ENCODE results near the gene APOA4. TPM values are rescaled to one million over a fixed set of nuclear protein-coding genes. Genes with fewer than 3 reads are reported as not detected.

APOA4 gene
- total RNA-seq, 2 experiments from 2014 or later, result not detected

DNA sequence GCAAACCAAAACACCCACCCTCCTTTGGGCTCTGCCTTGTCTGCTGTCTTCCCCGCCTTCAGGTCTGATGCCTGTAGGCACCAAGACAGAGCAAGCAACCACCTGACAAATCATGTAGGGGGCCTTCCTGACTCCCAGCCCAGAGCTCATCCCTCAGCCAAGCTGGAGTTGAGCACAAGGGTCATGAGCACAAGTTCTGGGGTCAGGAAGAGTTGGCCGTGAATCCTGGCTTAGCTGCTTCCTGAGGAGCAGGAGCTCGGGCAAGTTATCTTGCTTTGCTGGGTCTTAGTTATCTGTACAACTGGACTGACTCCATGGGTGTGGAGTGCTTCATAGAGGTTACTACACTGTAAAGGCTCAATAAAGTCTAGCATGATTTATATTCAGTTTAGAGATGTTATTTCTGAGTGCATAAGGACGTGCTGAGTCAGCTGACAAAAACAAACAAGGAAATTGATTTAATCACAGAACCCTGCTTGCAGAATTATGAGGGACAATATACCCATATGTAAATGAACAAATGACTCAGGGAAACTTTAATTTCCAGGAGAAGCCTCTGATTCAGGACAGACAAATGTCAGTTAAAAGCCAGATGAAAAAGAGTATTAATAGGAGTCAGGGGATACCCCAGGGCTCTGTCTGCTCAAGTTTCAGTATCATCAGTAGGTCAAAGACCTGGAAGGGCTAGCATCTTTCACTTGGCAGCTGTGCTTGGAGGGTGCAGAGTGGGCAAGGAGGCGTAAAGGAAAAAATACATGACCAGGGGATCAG is 29.3 kb upstream of the APOA4 start:
- ChIA-PET CTCF (interaction anchor here (1.2 to 7.2 kb wide), 7 partner anchors 16 to 254 kb away, joined by 3 to 63 read pairs (median 8); partner anchors contain the start of genes APOA1 and APOA5), POLR2A (interaction anchor here (0.7 to 4.1 kb wide), 10 partner anchors 11 to 295 kb away, joined by 3 to 17 read pairs (median 3); partner anchors contain the start of genes APOA1, APOA5, BUD13 and PAFAH1B2)
- Mint-ChIP-seq H3K27ac (peak overlapping the region; percentile 87), H3K27me3 (no peaks in the 10 kb centered on the region), H3K36me3 (ENCODE audit: low read depth) (peaks cover 28% of the 10 kb centered on the region), H3K4me1 (ENCODE audit: low read depth) (peaks cover 58% of the 10 kb centered on the region), H3K4me3 (peak overlapping the region; percentile 44), H3K9me3 (peaks cover 3% of the 10 kb centered on the region)
- intact Hi-C loops (cut with micrococcal nuclease), result loop anchor here (5.0 kb wide), 1 partner anchor 75 kb away; no protein-coding TSS in a partner anchor
- DNase-seq (peak; percentile 24), ATAC-seq (peak; percentile 31)
- TF ChIP-seq, protein P1, sequence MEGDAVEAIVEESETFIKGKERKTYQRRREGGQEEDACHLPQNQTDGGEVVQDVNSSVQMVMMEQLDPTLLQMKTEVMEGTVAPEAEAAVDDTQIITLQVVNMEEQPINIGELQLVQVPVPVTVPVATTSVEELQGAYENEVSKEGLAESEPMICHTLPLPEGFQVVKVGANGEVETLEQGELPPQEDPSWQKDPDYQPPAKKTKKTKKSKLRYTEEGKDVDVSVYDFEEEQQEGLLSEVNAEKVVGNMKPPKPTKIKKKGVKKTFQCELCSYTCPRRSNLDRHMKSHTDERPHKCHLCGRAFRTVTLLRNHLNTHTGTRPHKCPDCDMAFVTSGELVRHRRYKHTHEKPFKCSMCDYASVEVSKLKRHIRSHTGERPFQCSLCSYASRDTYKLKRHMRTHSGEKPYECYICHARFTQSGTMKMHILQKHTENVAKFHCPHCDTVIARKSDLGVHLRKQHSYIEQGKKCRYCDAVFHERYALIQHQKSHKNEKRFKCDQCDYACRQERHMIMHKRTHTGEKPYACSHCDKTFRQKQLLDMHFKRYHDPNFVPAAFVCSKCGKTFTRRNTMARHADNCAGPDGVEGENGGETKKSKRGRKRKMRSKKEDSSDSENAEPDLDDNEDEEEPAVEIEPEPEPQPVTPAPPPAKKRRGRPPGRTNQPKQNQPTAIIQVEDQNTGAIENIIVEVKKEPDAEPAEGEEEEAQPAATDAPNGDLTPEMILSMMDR (IDR thresholded peaks at IDR 0.05), result no peak

DNA sequence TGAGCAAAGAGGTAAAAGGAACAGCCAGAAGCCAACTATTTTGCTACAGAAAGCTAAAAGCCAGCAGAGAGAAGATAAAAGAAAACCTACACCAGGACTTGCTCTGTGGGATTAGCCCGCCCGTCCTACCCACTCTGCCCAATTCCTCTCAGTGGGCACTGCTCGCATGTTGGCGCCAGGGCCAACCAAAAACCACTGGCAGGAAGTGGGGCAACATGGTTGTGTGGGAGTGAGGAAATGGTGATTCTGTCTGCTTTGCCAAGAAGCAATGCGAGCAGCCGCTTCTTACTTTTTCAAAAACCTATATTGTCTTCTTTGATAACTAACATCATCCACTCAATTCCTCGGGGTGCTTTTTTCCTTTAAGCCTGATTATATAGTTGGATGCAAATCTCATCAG is 28.5 kb upstream of the APOA4 start:
- POLR2A ChIA-PET, result interaction anchor here (0.6 to 4.1 kb wide), 3 partner anchors 14 to 75 kb away, joined by 3 to 17 read pairs (median 3); no protein-coding TSS in a partner anchor
- intact Hi-C loops (cut with micrococcal nuclease), result loop anchor here (5.0 kb wide), 1 partner anchor 74 kb away; no protein-coding TSS in a partner anchor
- Mint-ChIP-seq H3K9me3 (peaks cover 3% of the 10 kb centered on the region), H3K36me3 (ENCODE audit: low read depth) (peaks cover 27% of the 10 kb centered on the region), H3K27ac (peak overlapping the region; percentile 87), H3K27me3 (no peaks in the 10 kb centered on the region), H3K4me3 (peak overlapping the region; percentile 44), H3K4me1 (ENCODE audit: low read depth) (peaks cover 56% of the 10 kb centered on the region)
- CTCF ChIA-PET, result interaction anchor here (1.3 to 7.2 kb wide), 4 partner anchors 15 to 254 kb away, joined by 6 to 63 read pairs (median 20); partner anchors contain the start of genes APOA1 and APOA5
- TF ChIP-seq, protein P1 (IDR thresholded peaks at IDR 0.05), result no peak
- DNase-seq (peak; percentile 65), ATAC-seq (no peak)

DNA sequence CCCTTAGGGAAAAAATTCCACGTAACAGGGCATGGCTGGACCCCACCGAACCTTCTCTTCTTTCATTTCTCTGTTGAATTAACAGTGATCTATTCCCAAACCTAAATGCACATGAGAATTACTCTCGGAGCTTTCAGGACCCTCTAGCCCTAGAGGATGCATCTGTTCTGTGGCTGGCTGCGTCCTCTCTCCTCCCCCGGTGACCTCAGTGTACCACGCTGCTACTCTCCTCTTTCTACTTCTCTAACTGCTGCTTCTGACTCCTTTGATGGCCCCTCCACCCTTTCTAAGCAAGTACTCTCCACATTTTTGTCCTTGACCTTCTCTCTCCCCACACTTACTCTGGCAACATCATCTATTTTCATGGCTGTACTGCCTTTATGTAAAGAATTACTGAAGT is 26.4 kb upstream of the APOA4 start:
- CTCF ChIA-PET, result interaction anchor here (1.1 to 7.2 kb wide), 2 partner anchors 13 to 257 kb away, joined by 3 to 63 read pairs; partner anchors contain the start of gene APOA1
- Mint-ChIP-seq H3K9me3 (peaks cover 3% of the 10 kb centered on the region), H3K27ac (no peak overlapping the region), H3K4me3 (no peak overlapping the region), H3K36me3 (ENCODE audit: low read depth) (peaks cover 29% of the 10 kb centered on the region), H3K27me3 (no peaks in the 10 kb centered on the region), H3K4me1 (ENCODE audit: low read depth) (peaks cover 41% of the 10 kb centered on the region)
- POLR2A ChIA-PET, result interaction anchor here (1.7 kb wide), 1 partner anchor 11 kb away, joined by 3 read pairs; no protein-coding TSS in a partner anchor
- no peak for DNase-seq
- intact Hi-C loops (cut with micrococcal nuclease), result no loop called here
- TF ChIP-seq, protein P1 (IDR thresholded peaks at IDR 0.05), result no peak
- ATAC-seq, result no peak

DNA sequence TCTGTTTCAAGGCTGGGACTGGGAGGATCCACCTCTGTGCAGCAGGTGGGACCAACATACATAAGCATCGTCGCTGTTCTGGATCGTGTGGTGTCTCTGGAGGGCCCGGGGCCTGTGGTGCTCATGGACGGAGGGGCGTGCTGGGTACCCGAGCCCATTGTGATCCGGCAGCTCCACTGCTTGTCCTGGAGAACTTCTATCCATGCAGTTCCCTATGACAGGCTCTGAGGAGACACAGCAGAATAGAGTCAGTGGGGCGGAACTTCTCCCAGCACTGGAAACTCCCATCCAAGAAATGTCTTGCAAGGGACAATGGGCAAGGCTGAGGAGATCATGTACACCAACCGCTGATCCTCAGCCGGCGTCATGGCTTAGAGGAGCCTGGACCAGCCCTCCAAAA is 26.0 kb upstream of the APOA4 start:
- CTCF ChIA-PET, result interaction anchor here (1.1 to 7.2 kb wide), 3 partner anchors 13 to 257 kb away, joined by 3 to 63 read pairs (median 15); partner anchors contain the start of gene APOA1

More for the DNA sequence above, 26.0 kb upstream of the APOA4 start:
- H3K9me3 Mint-ChIP-seq, result no peaks in the 10 kb centered on the region
- intact Hi-C loops (cut with micrococcal nuclease), result no loop called here
- ATAC-seq (no peak), DNase-seq (no peak)
- TF ChIP-seq, protein P1 (IDR thresholded peaks at IDR 0.05), result no peak
- H3K27ac Mint-ChIP-seq, result no peak overlapping the region
- H3K4me3 Mint-ChIP-seq, result no peak overlapping the region
- POLR2A ChIA-PET, result interaction anchor here (1.7 kb wide), 1 partner anchor 12 kb away, joined by 3 read pairs; no protein-coding TSS in a partner anchor
- H3K36me3 Mint-ChIP-seq (ENCODE audit: low read depth), result peaks cover 25% of the 10 kb centered on the region
- H3K4me1 Mint-ChIP-seq (ENCODE audit: low read depth), result peaks cover 36% of the 10 kb centered on the region
- no peaks in the 10 kb centered on the region for H3K27me3 Mint-ChIP-seq
